ENCODE data around the gene NAGA.

Gene NAGA

GRCh38 chr22:42066937-42067336 lies 3.7 kb downstream of the NAGA start:
- no peak overlapping the region for H3K27ac ChIP-seq
- no peak for TF ChIP-seq CTCF (IDR thresholded peaks at IDR 0.05)
- no peak for TF ChIP-seq ZFX (IDR thresholded peaks at IDR 0.05; ENCODE audit: borderline replicate concordance)

GRCh38 chr22:42066126-42066761 lies 4.4 kb downstream of the NAGA start:
- H3K27ac ChIP-seq: no peak overlapping the region
- TF ChIP-seq CTCF (IDR thresholded peaks at IDR 0.05) (no peak), ZFX (IDR thresholded peaks at IDR 0.05; ENCODE audit: borderline replicate concordance) (no peak)

GRCh38 chr22:42065438-42066125 lies 5.0 kb downstream of the NAGA start:
- no peak for TF ChIP-seq ZFX (IDR thresholded peaks at IDR 0.05; ENCODE audit: borderline replicate concordance)
- TF ChIP-seq CTCF (IDR thresholded peaks at IDR 0.05): no peak
- H3K27ac ChIP-seq: no peak overlapping the region

- no peak overlapping the region for H3K27ac ChIP-seq
- TF ChIP-seq ZFX (IDR thresholded peaks at IDR 0.05; ENCODE audit: borderline replicate concordance) (no peak), CTCF (IDR thresholded peaks at IDR 0.05) (no peak)
These were observed 6.0 kb downstream of the NAGA start for GRCh38 chr22:42064629-42065028.

GRCh38 chr22:42062506-42063170 lies 8.0 kb downstream of the NAGA start:
- TF ChIP-seq ZFX (IDR thresholded peaks at IDR 0.05; ENCODE audit: borderline replicate concordance) (no peak), CTCF (IDR thresholded peaks at IDR 0.05) (no peak)
- H3K27ac ChIP-seq: no peak overlapping the region

- no peak for TF ChIP-seq CTCF (IDR thresholded peaks at IDR 0.05)
- TF ChIP-seq ZFX (IDR thresholded peaks at IDR 0.05; ENCODE audit: borderline replicate concordance): no peak
- no peak overlapping the region for H3K27ac ChIP-seq
These were observed 9.6 kb downstream of the NAGA start for GRCh38 chr22:42061041-42061440.

- no peak overlapping the region for H3K27ac ChIP-seq
- no peak for TF ChIP-seq ZFX (IDR thresholded peaks at IDR 0.05; ENCODE audit: borderline replicate concordance)
- TF ChIP-seq CTCF (IDR thresholded peaks at IDR 0.05): no peak
These were observed 10.1 kb downstream of the NAGA start for GRCh38 chr22:42060489-42060888.

Data from 22Rv1 (cell line).